HG03280 (cell line): ENCODE measurements around the gene STRA6.

Source experiments
- ATAC-seq: cut with Tn5 transposase; IDR thresholded peaks from one replicate; pipeline ENCODE4 v1.9.1; 2021; ENCODE audit warnings: mild to moderate bottlenecking, moderate library complexity; ENCODE audit not compliant: unreplicated experiment

STRA6 gene

DNA sequence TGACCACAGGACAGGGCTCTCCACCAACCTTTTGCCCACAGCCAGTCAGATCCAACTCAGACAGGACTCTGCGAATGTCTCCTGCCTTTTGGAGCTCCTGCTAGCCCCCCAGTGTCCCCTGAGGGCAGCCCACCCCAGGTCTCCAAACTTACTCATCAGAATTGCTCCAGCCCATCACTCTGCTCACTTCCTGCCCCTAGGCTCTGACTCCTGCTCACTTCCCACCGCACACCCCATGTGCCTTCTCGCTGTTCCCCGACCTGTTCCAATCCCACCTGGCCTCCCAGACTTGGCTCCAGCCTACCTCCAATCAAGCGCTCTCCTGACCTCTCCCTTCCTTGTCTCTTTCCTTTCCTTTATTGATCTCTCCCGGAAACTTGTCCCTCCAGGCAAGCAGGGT is 5.9 kb upstream of the STRA6 start:
- ATAC-seq, result no peak

DNA sequence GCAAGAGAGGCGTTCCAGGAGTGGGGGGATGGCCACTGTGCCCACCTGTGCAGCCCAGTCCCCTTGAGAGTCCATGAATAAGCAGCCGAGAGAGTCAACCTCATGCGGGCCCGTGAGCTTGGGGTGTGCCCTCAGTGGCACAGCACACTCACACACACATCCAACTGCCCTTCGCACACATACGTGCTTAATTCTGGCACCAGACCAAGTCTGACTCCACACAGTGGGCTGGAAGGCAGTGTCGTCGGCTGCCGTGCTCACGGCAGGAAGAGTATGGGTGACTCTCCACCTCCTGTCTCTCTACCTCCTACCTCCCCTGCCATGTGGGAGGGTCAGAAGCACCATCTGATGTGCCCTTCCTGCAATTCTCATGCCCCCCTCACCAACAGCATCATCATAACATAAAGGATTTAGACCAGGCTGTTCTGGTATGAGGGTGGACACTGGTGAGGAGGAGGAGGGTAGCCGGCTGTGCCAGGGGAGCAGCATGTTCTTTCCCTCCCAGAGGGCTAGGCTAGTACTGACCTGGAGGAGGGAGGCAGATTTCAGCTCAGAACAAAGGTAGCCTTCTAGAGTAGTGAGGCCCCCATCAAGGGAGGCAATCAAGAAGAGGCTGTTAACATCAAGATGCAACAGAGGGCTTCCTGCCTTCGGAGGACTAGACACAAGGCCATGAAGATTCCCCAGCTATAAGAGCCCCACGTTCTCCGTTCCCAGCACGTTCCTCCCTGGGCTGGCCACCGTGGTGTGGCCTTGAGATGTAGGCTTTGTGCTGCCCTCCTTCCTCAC is 5.3 kb upstream of the STRA6 start:
- no peak for ATAC-seq

DNA sequence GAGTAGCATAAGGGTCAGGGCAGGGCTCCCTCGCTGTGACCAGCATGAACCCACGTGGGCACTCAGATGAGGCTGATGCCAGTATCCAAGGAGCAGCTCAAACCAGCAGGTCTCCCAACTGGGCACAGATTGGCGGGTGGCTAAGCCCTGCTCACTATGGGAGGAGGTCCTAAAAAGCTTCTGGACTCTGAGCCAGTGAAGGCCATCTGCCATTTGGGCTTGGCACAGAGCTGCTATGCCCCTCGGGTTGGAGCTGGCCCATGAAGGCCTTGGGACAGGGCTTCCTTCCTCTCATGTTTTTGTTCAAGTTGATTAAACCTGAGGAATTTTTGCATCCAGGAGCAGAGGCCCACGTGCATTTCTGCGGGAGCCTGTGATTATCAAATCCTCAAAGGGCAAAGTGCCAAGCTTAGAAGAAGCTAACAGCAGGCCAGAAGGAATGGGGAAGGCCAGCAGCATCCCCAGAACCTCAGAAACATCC is 4.3 kb upstream of the STRA6 start:
- no peak for ATAC-seq

DNA sequence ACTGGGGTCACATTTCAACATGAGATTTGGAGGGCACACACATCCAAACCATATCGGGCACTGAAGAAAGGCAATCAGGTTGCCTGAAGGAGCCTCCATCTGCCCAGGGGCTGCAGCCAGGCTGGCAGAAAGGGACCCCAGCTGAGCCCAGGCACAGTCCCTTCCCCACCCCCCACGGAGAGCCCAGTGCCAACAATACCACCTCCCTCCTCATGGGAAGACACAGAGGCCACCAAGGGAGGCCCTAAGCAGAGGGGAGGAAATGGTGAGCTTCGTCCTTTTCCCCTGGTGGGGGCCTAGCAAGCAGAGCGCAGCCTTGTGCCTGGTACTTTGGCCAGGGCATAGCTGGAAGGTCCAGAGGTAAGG is 3.0 kb upstream of the STRA6 start:
- no peak for ATAC-seq

DNA sequence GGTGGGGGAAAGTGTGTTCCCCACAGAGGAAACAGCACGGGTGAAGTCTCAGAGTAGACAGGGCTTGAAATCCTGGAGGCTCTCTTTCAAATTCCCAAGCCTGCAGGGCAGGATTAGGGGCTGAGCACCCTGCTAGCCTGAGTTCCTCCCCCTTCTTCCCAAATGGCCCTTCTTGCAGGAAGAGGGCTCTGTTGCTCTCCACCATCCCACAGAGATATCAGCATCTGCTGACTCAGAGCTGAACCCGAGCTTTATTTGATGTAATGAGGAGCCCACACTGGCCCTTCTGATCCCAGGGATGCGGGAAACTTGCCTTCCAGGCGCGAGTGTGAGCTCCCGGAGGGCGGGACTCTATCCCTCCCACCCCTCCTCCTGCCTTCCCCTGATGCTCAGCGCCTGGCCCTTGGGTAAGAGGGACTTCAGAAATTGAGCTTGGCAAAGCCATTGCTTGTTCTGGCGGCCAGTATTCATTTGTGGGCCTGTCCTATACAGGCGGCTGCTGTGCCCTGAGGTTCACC is 1.4 kb upstream of the STRA6 start:
- ATAC-seq, result no peak

DNA sequence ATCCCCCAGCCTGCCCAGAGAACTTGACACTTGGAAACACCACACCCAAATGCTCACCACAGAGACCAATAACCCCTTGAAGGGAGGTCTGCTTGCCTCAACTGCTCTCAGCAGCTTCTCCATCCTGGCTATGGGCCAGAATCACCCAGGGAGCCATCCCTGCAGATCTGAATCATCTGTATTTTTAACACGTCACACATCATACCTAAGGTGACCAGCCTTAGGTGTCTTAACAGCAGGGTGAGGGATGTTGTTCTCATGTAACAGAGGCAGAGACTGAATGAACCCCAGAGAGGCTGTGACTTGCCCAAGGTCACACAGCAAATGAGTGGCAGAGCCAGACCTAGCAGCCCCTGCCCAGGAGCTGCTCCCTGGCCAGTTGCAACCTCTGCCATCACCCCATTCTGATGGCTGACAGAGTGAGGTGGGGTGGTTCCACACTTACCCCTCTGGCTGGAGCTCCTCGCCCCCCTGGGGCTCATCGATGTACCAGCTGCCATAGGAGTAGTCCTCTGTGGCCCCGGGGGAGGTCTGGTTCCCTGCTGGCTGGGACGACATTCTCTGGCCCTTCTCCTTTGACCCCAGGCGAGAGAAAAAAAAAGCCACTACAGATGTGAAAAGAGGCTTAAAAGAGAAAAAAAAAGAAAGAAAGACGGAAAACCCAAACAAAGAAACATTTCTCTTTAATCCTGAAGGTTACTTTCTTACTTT is 722 bp downstream of the STRA6 start:
- ATAC-seq, result no peak

DNA sequence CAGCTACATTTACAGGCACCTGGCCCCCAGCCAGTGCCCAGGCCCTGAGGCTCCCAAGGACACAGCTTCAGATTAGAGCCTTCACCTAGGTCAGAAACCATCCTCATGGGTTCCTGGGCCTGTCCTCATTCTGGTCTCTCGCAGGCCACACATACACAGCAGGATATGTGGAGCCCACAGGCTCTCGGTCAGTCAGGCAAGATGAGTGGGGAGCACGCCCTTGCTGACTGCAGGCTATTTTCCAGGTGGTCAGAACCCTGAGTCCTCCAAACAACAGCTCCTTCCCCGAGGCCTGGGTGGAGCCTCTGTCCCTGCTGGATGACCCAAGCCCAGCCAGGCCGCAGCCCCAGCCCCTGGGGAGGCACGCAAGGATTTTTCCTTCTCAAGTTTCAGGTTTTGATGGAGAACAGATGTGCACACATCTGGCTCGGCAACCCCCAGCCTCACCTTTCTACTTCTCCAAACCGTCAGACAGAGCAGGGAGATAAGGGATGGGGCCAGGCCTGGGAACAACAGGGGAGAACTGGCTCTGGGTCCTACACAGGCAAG is 1.6 kb downstream of the STRA6 start:
- ATAC-seq, result no peak

DNA sequence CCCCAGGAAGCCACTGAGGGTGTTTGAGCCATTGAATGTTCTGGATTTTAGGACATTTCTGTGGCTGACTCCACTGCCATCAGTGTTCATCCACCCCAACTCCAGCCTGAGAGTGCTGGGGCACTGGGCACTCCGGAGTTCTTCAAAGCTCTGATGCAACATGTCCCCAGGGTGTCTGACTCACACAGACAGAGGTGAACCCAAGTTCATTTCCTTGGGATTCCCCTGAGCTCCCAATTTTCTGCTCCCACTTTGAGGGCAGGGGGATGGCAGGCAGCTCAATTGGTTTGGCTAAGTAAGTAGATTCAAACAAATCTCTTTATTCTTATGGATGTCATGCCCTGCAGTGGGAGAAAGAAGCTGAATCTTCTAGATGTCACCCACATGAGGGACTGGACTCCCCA is 2.2 kb downstream of the STRA6 start:
- no peak for ATAC-seq

DNA sequence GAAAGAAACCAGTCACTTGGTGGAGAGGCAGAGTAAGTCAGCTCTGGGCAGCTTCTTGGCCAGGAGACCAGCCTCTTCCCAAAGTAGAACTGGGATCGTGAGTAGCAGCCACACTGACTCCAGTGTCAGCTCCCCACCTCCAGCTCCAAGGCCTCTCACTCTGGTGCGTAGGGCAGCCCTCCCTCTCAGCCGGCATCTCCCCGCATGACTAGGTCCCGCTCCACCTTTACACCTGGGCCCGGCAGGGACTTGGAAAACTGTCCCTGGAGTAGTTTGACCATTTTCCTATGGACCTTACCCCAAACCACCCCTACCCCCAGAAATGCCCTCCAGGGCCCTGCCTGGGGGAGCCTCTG is 3.3 kb downstream of the STRA6 start:
- ATAC-seq, result no peak

DNA sequence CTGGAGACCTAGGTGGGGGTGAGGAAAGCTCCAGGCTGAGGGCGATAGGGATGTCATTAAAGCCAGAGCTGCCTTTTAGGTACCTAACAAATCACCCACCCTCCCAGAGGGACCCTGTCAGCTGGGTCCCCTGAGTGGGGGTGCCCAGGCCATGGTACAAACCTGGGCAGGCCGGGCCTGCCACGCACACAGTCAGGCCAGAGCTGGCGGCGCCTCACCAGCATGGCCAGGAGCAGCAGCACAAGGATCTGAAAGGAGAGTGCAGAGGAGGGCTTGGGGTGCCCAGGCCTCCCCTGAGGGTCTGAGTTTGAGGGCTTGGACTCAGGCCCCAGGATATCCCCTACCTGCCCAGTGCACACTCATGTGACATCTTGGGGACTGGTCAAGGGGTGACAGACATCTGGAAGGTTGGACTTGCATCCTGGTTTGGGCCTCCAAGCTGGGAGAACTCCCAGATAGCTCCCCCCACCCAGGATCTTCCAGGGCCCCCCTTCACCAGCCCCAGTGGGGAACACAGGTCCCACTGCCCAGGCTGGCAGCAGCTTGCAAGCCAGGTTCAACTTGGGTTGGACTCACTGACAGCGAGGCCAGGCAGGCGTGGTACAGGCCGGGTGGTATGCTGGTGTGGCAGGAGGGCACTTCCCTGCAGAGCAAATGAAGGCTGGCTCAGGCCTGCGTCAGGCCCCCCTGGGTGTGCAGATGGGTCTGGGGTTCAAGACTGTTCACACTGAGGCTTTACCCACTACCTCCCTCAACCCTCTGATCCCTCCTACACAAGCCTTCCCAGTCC is 5.2 kb downstream of the STRA6 start:
- ATAC-seq, result no peak

DNA sequence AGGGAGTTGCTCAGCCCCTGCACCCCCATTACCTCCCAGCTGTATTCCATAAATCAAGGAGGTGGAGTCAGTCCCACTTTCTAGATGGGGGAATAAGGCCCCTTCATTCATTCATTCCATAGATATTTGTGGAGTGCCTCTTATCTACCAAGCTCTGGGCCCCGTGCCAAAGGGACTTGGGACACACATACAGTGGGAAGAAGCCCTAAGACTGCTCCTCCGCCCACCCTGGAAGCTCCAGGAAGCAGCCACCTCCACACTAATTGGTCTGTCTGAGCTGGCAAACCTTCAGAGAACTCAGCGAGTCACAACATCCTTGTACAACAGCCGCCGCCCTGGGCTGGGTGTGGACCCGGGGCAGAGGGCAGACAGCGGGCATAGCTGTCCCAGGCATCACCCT is 6.4 kb downstream of the STRA6 start:
- ATAC-seq, result no peak

DNA sequence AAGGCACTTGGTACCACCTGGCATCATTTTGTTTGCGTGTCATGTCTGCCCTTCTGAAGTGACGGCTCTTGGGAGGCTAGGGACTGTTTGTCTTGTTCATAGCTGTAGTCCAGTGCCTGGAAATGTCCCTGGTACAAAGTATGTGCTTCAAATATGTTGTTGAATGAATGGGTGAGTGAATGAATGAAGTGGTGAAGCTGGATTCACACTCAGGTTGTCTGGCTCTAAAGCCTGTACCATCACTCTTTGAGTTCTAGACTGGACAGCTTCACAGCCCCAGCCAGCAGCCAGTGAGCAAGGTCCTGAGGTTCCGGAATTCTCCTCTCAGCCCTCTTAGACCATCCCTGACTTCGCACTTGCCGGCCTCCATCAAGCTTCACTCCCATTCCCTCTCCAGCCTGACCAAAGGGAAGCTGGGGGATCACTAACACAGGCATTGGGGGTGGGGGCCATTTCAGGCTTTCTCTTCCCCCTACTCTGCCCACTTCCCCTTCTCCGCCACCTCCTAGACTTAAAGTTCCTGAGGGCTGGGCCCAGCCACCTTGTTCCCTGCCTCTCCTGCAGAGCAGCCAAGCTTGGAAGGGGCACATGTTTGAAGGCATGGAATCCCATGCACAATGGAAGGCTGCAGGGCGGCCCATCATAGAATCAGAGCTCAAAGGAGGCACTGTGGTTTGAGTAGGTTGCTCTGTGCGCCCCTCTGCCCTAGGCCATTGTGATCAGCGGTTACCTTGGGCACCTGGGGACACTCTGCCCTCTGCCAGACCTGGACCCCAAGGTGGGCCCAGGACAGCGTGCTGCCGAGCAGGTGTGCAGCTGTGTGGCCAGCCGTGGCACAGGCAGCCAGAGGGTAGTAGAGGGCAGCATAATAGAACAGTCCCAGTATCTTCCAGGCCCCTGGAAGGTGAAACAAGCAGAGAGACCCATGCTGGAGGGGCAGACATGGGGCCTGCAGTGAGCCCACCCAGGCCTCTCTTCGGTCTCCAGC is 7.7 kb downstream of the STRA6 start:
- no peak for ATAC-seq

DNA sequence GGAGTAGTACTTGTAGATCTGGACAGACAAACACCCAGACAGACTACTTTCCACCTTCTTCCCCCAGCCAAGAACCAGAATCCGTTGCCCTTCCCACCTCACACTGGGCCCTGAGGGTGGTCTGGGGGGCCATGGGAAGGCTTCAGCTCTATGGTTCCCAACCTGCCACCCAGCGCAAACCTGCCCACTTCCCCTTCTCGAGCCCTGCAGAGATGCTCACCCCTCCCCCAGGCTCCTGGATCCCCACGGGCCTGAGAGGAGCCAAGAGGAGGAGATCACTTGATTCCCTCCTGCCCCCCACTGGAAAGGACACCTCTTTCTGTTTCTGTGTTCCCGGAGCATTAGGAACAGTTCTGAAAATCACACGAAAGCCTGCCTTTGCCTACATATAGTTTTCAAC is 8.7 kb downstream of the STRA6 start:
- no peak for ATAC-seq

DNA sequence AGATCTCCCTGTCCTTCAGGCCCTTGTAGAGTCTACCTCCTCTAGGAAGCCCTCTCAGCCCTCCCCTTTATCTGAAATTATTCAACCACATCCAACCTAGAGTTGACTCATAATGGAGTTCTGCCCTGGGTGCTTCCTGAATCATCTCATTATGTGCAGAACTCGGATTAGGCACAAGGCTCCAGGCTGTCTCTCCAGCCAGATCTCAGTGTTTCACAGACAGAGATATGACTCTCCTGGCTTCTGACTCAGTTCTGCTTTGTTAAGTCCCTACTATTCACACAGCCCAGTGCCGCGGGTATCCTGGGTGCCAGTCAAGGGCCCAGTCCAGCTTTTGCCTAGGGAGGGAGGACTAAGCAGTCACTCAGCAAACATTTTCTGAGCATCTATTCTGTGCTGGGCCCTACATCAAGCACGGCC is 9.3 kb downstream of the STRA6 start:
- ATAC-seq, result no peak

DNA sequence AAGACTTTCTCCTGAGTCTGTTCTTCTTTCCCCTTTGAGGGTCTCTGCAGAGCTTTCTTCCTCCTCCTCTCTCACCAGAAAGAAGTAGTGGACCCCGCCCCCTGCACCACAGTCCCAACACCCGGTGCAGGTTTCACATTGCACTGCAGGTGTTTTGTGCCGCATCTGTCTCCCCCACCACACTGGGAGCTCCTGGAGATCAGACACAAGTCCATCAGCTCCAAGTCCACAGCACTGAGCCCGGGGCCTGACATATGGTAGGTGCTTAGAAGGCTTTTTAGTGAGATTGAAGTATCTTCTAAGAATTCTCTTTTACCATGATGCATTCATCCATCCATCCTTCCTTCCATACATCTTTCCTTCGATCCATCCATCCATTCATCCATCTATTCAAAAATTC is 9.8 kb downstream of the STRA6 start:
- ATAC-seq, result no peak

DNA sequence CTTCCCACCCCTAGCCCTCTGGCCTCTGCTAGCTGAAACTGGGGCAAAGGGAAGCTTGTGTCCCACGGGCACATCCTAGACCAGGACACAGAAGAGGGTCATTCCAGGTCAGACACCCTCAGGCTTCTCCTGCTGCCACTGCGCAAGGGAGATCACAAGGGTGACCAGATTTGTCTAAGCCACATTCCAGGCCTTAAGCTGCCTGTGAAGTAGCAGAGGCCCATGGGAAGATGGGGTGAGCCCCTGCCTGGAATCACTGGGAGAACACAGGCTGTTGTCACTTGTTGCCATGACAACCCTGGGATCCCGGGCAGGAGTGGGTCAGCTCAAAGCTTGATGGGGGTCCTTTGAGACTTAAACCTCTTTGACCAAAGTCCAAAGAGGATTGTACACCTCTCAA is 10.8 kb downstream of the STRA6 start:
- ATAC-seq, result no peak

DNA sequence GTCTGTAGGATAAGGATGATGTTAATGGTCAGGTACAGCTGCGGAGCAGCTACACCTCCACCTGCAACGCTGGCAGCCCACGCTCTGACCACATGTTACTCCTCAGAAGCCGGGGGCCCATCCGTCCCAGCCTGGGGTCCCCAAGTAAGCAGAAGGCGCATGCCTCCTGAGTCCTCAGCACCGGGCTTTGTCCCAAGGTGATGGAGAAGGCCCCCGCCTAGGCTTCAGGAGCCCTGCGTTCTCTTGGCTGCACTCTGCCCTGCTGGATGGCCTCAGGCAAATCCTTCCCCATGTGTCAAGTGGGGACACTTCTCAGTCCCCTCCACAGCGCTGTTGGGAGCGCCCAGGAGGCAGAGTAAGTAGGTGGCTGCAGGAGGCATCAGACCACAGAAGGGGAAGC is 14.4 kb downstream of the STRA6 start:
- no peak for ATAC-seq

DNA sequence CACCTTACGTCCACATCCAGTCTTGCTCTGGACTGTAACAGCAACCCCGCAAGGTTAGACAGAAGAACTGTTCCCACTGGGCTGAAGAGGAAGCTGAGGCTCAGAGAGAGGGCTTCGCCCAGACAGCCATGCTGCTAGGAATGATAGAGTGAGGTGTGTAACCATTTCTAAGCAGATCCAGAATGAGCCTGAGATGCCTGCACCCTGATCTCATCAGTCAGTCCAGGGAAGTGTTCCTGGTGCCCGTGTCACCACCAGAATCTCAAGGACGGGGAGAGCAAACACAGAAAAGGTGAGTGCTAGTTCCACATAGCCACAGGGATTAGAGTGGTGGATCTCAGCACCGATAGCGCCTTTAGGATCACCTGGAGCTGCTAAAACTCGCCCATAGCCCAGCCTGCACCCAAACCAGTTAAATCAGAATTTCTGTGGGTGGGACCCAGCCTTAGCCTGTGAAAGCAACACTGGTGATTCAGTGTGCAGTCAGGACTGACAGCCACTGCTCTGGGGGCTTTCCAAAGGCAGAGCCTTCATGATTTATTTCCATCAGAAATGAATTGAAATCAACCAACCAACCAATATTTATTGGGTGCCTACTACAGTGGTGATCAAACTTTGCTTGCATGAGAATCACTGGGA is 16.8 kb downstream of the STRA6 start:
- no peak for ATAC-seq

DNA sequence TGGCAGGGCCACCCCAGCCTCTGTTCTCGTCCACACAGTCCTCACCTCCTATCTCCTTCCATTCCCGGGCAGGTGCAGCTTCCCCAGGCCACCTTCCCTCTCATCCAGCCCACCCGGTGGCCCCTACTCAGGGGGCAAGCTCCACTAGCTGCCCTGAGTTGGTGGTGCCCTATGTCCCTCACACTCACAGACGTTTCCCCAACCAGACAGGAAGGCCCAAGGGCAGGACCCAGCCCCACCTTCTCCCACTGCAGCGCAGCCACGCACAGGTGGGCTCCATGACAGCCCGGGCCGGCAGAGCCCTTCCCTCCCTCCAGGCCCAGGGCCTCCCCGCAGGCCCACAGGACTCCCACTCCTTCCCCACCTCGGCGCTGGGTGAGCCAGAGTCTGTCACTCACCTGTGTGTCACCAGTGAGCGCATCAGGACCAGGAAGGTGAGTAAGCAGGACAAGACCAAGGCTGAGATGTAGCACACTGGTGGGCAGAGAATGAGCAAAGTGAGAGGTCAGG is 17.9 kb downstream of the STRA6 start:
- ATAC-seq, result no peak
